Measurements from ENCODE around the gene TBL1X. TPM values are rescaled to one million over a fixed set of nuclear protein-coding genes. Genes with fewer than 3 reads are reported as not detected.

TBL1X gene
- total and polyA plus RNA-seq, 2 of the 8 experiments (the other 6 are each of a cell fraction or from before 2014, with no cell fraction given) = 13.3 to 25.6 TPM

DNA sequence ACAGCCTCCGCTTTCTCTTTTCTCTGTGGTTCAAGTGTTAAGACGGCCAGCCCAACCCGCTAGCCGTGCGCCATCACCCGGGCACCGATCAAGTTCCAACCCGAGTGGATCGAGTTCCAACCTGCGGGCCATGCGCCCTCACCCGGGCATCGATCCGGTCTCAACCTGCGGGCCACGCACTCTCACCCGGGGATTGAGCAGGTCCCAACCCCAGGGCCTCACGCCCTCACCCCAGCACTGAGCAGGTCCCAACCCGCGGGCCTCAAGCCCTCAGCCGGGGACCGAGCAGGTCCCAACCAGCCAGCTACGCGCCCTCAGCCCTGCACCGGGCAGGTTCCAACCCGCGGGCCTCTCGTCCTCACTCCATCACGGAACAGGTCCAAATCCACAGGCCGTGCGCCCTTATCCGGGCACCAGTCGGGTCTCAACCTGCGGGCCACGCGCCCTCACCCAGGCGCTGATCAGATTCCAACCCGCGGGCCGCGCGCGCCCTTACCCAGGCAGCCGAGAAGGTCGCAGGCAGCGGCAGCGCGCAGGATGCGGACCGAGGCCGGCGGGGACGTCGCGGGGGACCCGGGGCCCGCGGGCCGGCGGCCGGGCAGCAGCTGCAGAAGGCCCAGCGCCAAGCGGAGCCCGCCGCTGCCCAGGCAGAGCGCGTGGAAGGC, 300.3 kb downstream of the TBL1X start (continued):
- TF ChIP-seq, protein P1, sequence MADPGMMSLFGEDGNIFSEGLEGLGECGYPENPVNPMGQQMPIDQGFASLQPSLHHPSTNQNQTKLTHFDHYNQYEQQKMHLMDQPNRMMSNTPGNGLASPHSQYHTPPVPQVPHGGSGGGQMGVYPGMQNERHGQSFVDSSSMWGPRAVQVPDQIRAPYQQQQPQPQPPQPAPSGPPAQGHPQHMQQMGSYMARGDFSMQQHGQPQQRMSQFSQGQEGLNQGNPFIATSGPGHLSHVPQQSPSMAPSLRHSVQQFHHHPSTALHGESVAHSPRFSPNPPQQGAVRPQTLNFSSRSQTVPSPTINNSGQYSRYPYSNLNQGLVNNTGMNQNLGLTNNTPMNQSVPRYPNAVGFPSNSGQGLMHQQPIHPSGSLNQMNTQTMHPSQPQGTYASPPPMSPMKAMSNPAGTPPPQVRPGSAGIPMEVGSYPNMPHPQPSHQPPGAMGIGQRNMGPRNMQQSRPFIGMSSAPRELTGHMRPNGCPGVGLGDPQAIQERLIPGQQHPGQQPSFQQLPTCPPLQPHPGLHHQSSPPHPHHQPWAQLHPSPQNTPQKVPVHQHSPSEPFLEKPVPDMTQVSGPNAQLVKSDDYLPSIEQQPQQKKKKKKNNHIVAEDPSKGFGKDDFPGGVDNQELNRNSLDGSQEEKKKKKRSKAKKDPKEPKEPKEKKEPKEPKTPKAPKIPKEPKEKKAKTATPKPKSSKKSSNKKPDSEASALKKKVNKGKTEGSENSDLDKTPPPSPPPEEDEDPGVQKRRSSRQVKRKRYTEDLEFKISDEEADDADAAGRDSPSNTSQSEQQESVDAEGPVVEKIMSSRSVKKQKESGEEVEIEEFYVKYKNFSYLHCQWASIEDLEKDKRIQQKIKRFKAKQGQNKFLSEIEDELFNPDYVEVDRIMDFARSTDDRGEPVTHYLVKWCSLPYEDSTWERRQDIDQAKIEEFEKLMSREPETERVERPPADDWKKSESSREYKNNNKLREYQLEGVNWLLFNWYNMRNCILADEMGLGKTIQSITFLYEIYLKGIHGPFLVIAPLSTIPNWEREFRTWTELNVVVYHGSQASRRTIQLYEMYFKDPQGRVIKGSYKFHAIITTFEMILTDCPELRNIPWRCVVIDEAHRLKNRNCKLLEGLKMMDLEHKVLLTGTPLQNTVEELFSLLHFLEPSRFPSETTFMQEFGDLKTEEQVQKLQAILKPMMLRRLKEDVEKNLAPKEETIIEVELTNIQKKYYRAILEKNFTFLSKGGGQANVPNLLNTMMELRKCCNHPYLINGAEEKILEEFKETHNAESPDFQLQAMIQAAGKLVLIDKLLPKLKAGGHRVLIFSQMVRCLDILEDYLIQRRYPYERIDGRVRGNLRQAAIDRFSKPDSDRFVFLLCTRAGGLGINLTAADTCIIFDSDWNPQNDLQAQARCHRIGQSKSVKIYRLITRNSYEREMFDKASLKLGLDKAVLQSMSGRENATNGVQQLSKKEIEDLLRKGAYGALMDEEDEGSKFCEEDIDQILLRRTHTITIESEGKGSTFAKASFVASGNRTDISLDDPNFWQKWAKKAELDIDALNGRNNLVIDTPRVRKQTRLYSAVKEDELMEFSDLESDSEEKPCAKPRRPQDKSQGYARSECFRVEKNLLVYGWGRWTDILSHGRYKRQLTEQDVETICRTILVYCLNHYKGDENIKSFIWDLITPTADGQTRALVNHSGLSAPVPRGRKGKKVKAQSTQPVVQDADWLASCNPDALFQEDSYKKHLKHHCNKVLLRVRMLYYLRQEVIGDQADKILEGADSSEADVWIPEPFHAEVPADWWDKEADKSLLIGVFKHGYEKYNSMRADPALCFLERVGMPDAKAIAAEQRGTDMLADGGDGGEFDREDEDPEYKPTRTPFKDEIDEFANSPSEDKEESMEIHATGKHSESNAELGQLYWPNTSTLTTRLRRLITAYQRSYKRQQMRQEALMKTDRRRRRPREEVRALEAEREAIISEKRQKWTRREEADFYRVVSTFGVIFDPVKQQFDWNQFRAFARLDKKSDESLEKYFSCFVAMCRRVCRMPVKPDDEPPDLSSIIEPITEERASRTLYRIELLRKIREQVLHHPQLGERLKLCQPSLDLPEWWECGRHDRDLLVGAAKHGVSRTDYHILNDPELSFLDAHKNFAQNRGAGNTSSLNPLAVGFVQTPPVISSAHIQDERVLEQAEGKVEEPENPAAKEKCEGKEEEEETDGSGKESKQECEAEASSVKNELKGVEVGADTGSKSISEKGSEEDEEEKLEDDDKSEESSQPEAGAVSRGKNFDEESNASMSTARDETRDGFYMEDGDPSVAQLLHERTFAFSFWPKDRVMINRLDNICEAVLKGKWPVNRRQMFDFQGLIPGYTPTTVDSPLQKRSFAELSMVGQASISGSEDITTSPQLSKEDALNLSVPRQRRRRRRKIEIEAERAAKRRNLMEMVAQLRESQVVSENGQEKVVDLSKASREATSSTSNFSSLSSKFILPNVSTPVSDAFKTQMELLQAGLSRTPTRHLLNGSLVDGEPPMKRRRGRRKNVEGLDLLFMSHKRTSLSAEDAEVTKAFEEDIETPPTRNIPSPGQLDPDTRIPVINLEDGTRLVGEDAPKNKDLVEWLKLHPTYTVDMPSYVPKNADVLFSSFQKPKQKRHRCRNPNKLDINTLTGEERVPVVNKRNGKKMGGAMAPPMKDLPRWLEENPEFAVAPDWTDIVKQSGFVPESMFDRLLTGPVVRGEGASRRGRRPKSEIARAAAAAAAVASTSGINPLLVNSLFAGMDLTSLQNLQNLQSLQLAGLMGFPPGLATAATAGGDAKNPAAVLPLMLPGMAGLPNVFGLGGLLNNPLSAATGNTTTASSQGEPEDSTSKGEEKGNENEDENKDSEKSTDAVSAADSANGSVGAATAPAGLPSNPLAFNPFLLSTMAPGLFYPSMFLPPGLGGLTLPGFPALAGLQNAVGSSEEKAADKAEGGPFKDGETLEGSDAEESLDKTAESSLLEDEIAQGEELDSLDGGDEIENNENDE (IDR thresholded peaks at IDR 0.05; ENCODE audit: insufficient replicate concordance, low read length) = no peak
- TF ChIP-seq, protein P2, sequence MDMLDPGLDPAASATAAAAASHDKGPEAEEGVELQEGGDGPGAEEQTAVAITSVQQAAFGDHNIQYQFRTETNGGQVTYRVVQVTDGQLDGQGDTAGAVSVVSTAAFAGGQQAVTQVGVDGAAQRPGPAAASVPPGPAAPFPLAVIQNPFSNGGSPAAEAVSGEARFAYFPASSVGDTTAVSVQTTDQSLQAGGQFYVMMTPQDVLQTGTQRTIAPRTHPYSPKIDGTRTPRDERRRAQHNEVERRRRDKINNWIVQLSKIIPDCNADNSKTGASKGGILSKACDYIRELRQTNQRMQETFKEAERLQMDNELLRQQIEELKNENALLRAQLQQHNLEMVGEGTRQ (IDR thresholded peaks at IDR 0.05; ENCODE audit: low read length) = no peak
- TF ChIP-seq EZH2 (IDR thresholded peaks at IDR 0.05; ENCODE audit: low read depth, low read length, severe bottlenecking) (no peak), KDM4A (IDR thresholded peaks at IDR 0.05; ENCODE audit: low read depth, low read length, severe bottlenecking) (peak; percentile 54), SRF (IDR thresholded peaks at IDR 0.05; ENCODE audit: low read depth, low read length) (no peak), JUND (IDR thresholded peaks at IDR 0.05; ENCODE audit: low read length) (no peak), CBX5 (IDR thresholded peaks at IDR 0.05; ENCODE audit: low read depth, low read length) (no peak), CEBPB (IDR thresholded peaks at IDR 0.05; ENCODE audit: low read depth, low read length) (no peak)
- TF ChIP-seq, protein P3, sequence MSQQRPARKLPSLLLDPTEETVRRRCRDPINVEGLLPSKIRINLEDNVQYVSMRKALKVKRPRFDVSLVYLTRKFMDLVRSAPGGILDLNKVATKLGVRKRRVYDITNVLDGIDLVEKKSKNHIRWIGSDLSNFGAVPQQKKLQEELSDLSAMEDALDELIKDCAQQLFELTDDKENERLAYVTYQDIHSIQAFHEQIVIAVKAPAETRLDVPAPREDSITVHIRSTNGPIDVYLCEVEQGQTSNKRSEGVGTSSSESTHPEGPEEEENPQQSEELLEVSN (IDR thresholded peaks at IDR 0.05) = peak; percentile 42; the same call in 1 of the 2 replicates

Measured in H1 (cell line).